Measurements from ENCODE around the gene SGCD.

DNA sequence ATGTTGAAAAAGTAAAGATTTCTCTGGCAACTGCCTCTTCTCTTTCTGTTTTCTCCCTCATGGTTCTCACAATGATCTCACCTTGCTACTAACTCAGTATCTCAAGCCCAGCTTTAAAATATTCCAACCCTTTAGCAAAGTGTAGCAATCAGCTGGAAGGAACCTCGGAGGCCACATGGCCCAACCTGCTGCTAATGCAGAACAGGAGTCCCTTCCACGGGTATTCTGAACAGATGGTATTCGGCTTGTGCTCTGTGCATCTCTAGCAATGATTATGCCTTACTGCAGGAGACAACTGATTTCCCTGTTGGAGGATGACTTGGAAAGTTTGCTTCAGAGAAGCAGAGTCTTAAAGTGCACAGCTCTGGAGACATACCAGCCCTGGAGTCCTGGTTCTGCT lies 371.4 kb downstream of the SGCD start:
- TF ChIP-seq, protein P1, sequence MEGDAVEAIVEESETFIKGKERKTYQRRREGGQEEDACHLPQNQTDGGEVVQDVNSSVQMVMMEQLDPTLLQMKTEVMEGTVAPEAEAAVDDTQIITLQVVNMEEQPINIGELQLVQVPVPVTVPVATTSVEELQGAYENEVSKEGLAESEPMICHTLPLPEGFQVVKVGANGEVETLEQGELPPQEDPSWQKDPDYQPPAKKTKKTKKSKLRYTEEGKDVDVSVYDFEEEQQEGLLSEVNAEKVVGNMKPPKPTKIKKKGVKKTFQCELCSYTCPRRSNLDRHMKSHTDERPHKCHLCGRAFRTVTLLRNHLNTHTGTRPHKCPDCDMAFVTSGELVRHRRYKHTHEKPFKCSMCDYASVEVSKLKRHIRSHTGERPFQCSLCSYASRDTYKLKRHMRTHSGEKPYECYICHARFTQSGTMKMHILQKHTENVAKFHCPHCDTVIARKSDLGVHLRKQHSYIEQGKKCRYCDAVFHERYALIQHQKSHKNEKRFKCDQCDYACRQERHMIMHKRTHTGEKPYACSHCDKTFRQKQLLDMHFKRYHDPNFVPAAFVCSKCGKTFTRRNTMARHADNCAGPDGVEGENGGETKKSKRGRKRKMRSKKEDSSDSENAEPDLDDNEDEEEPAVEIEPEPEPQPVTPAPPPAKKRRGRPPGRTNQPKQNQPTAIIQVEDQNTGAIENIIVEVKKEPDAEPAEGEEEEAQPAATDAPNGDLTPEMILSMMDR (IDR thresholded peaks at IDR 0.05) = no peak
- TF ChIP-seq POLR2A (IDR thresholded peaks at IDR 0.05) = no peak

All from stomach (tissue), 4 donors.